Thymus (tissue), 14 donors: ENCODE measurements around the gene ZNF785. TPM values are rescaled to one million over a fixed set of nuclear protein-coding genes. Genes with fewer than 3 reads are reported as not detected.
"Not testable (repeated sequence)": the region's sequence is repeated elsewhere in the genome, so short reads cannot be mapped to it uniquely, and the experiment has no call there.

Experiments used
- DNase-seq, 9 donors: peaks; one replicate each; pipeline ENCODE4 v3.0.0-alpha.2; 2013; ENCODE audit warnings: low spot score in 9 of 9, low read depth in 6 of 9, missing footprints in 1 of 9
- H3K27ac ChIP-seq, 2 donors: one replicate each; pipeline ENCODE4 v1.5.1; 2013; ENCODE audit warnings: control low read depth in 1 of 2, low read depth in 1 of 2, low read length in 1 of 2, mild to moderate bottlenecking in 1 of 2, moderate library complexity in 1 of 2
- H3K27me3 ChIP-seq, 2 donors: one replicate each; pipeline ENCODE4 v1.5.1; 2013; ENCODE audit warnings: low read length in 1 of 2; ENCODE audit not compliant: control insufficient read depth in 2 of 2, insufficient read depth in 1 of 2
- H3K36me3 ChIP-seq, 2 donors: one replicate each; pipeline ENCODE4 v1.5.1; 2013; ENCODE audit warnings: low read length in 1 of 2, mild to moderate bottlenecking in 1 of 2, moderate library complexity in 1 of 2; ENCODE audit not compliant: control insufficient read depth in 2 of 2, insufficient read depth in 2 of 2
- H3K4me1 ChIP-seq, 2 donors: one replicate each; pipeline ENCODE4 v1.5.1; 2013; ENCODE audit warnings: low read length in 2 of 2; ENCODE audit not compliant: control insufficient read depth in 2 of 2, insufficient read depth in 2 of 2
- H3K4me3 ChIP-seq, 2 donors: one replicate each; pipeline ENCODE4 v1.5.1; 2013; ENCODE audit warnings: low read length in 2 of 2, control low read depth in 1 of 2, mild to moderate bottlenecking in 1 of 2
- H3K9me3 ChIP-seq, 2 donors: one replicate each; pipeline ENCODE4 v1.5.1; 2013; ENCODE audit warnings: low read length in 1 of 2, mild to moderate bottlenecking in 1 of 2; ENCODE audit not compliant: control insufficient read depth in 2 of 2, insufficient read depth in 1 of 2
- WGBS: extraction: QIAGEN DNeasy Blood & Tissue Kit; methylation state at CpG from one replicate; pipeline ENCODE4 v1.1.7; 2013; 5-methylcytosine and 5-hydroxymethylcytosine counted together
- long read RNA-seq, 10 donors: transcript quantifications; one replicate each; lab custom pipeline, GENCODE V29; 2026
- polyA plus RNA-seq: library from polyadenylated mRNA; stranded (reverse); fragments of 200-250 nt; gene quantifications from one replicate; pipeline ENCODE4 v1.2.3, GENCODE V29; 2013
- total RNA-seq: library from RNA; stranded (reverse); fragments of 120-200 nt; gene quantifications from one replicate; pipeline ENCODE4 v1.2.4, GENCODE V29; 2013
- donor health status: healthy.

ZNF785 gene
- total RNA-seq (5.0 TPM), polyA plus RNA-seq (7.8 TPM)
- long read RNA-seq, donor 1, result 0 reads
- long read RNA-seq, donor 2, result 0 reads
- long read RNA-seq, donor 3, result 0 reads
- long read RNA-seq, donor 4, partial matches to known transcripts, result 0 of 3 reads
- long read RNA-seq, donor 4, other reads (novel, unspliced or antisense), result 0 of 3 reads
- long read RNA-seq, donor 5, partial matches to known transcripts, result 0 of 3 reads
- long read RNA-seq, donor 5, other reads (novel, unspliced or antisense), result 0 of 3 reads
- long read RNA-seq, donor 6, partial matches to known transcripts, result 0 of 2 reads
- long read RNA-seq, donor 6, other reads (novel, unspliced or antisense), result 0 of 2 reads
- long read RNA-seq, donor 7, result 0 reads
- long read RNA-seq, donor 8, partial matches to known transcripts, result 0 of 1 reads
- long read RNA-seq, donor 8, other reads (novel, unspliced or antisense), result 0 of 1 reads
- long read RNA-seq, donor 9, partial matches to known transcripts, result 0 of 1 reads
- long read RNA-seq, donor 9, other reads (novel, unspliced or antisense), result 0 of 1 reads
- long read RNA-seq, donor 10, partial matches to known transcripts, result 0 of 1 reads
- long read RNA-seq, donor 10, other reads (novel, unspliced or antisense), result 0 of 1 reads

DNA sequence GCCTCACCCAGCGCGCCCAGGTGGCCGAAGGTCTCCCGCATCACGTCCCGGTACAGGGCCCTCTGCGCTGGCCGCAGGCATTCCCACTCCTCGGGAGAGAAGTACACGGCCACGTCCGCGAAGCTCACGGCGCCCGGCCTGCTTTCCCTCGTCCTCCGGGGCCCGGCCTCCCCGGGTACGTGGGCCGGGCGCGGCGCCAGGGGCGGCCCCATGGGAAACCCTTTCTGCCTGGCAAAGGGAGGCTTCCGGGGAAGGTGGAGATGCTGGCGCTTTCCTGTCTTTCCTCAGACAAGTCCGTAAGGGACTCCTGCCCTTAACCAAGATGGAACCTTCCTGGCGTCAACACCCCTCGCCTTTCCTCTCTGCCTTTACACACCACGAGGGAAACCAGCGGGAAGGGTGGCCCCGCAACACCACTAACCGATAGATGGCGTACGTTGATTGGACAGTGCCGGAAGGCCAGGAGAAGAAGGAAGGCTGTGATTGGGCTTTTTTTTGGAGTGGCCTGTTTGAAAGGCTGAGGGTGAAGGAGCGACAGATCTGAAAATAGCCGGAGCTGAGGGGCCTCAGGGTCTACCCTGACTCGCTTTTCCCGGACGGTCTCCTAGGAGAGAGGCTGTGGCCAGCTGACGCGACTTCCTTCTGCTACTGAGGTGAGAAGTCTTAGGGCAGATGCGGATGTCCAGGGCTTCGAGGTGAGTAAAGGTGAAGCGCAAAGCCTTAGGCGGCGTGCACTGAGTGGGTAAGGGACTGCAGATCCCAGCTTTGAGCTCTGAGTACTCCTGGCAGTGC is at the start of gene ZNF785:
TSS of gene ZNF785 (minus strand) at position 298 of the 792 bp plus-strand sequence. CDS start at position 212, 86 bp downstream.
- Histone ChIP-seq H3K27me3 (no peaks in the 10 kb centered on the region), H3K36me3 (peaks cover 23 to 34% of the 10 kb centered on the region in 2 donors), H3K9me3 (peaks cover 0 to 7% of the 10 kb centered on the region in 2 donors), H3K4me1 (peaks cover 2 to 18% of the 10 kb centered on the region in 2 donors), H3K4me3 (peak within 1 kb of the TSS; percentile 67 to 72), H3K27ac (peak within 1 kb of the TSS; percentile 58 to 78)
- under 1% methylated on average over 50 of the region's 50 CpGs for WGBS
- peak; percentile 87 to 99 (median 94) for DNase-seq

DNA sequence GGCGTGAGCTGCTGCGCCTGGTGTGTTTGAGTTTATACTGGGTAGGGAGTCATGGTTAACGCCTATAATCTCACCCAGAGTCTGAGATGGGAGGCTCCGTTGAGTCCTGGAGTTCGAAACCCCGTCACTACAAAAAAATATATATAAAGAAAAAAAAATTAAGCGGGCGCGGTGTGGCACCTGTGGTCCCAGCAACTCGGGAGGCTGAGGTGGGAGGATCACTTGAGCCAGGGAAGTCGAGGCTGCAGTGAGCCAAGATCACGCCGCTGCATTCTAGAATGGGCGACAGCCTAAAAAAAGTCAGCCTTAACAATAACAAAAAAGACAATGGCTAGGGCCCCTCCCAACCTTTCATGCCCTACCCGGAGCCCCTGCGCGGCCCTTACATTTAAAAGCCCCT is 48.0 kb upstream of the ZNF785 start:
- Histone ChIP-seq H3K36me3 (no peaks in the 10 kb centered on the region), H3K27me3 (no peaks in the 10 kb centered on the region), H3K4me1 (peaks cover 6 to 22% of the 10 kb centered on the region in 2 donors), H3K27ac (peak overlapping the region; percentile 50 to 82), H3K4me3 (peak overlapping the region; percentile 69 to 74), H3K9me3 (no peaks in the 10 kb centered on the region)
- 86% methylated on average over 17 of the region's 17 CpGs for WGBS
- DNase-seq, result no peak

DNA sequence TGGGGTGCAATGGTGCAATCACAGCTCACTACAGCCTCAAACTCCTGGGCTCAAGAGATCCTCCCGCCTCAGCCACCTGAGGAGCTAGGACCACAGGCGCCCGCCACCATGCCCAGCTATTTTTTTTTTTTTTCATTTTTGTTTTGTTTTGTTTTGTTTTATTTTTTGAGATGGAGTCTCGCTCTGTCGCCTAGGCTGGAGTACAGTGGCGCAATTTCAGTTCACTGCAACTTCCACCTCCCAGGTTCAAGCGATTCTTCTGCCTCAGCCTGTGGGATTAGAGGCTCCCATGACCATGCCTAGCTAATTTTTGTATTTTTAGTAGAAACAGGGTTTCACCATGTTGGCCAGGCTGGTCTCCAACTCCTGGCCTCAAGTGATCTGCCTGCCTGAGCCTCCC is 47.0 kb upstream of the ZNF785 start:
- not testable (repeated sequence) for H3K27ac ChIP-seq
- 98% methylated on average over 7 of the region's 7 CpGs for WGBS

DNA sequence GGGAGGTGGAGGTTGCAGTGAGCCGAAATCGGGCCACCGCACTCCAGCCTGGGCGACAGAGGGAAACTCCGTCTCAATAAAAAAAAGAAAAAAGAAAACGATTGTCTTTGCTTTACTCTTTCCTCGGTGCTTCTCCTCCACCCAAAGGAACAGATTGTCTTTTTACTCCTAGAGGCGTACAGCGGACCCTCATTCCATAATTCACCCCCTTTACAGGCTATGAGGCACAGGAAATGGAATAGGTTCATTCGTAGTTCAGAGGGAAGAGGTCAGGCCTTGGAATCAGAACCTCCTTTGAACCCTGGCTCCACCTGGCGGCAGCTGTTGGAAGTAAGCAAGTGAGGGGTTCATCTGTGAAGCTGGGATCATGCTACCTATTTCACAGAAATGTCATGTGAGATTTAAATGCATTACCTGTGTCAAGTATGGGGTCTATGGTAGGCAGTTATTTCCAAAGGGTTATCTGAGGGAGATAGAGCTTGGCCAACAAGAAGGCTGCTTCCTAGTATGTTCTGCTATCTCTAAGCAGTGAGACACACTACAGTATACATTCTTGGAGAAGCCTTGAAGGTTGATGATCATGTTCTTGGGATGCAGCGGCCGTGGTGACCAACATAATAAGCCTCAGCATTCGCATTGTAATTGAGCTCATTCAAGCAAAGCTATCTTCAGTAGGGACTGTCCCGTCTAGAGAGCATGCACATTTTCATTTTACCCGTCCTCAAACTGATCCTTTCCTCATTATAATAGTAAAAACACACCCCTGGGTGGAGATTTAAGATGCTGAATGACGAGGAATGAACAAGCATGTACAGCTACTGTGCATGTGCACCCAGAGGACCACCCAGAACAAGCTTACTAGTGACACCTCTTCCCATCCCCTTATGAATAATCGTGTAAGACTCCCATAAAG is 43.4 kb upstream of the ZNF785 start:
- DNase-seq, result peak in 8 of 9 donors; percentile 71 to 93 (median 86)
- peaks cover 0 to 10% of the 10 kb centered on the region in 2 donors for H3K9me3 ChIP-seq
- H3K27ac ChIP-seq, result no peak overlapping the region
- 40% methylated on average over 18 of the region's 18 CpGs for WGBS
- H3K27me3 ChIP-seq, result no peaks in the 10 kb centered on the region
- no peaks in the 10 kb centered on the region for H3K36me3 ChIP-seq
- peaks cover 5 to 16% of the 10 kb centered on the region in 2 donors for H3K4me1 ChIP-seq
- no peak overlapping the region for H3K4me3 ChIP-seq

More for the DNA sequence above, 47.0 kb upstream of the ZNF785 start:
- not testable (repeated sequence) for DNase-seq, H3K4me3 ChIP-seq, H3K36me3 ChIP-seq, H3K9me3 ChIP-seq, H3K27me3 ChIP-seq
- H3K4me1 ChIP-seq, result peaks cover 6 to 23% of the 10 kb centered on the region in 2 donors

DNA sequence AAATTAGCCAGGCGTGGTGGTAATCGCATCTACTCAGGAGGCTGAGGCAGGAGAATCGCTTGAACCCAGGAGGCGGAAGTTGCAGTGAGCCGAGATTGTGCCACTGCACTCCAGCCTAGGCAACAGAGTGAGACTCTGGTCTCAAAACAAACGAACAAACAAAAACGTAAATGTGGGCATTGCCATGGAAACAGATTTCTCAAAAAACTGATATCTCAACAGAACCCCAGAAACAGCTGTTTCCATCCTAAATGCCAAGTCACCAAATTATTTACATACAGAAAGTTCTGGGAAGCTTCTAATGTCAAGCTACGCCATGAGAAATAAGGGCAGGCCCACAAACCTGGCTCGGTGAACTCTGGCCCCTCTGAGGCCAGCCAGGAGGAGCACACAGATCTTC is 40.7 kb upstream of the ZNF785 start:
- H3K27ac ChIP-seq, result no peak overlapping the region
- 97% methylated on average over 9 of the region's 9 CpGs for WGBS
- H3K36me3 ChIP-seq, result no peaks in the 10 kb centered on the region
- no peak for DNase-seq
- H3K4me3 ChIP-seq, result no peak overlapping the region
- peaks cover 0 to 11% of the 10 kb centered on the region in 2 donors for H3K9me3 ChIP-seq
- no peaks in the 10 kb centered on the region for H3K27me3 ChIP-seq
- peaks cover 0 to 10% of the 10 kb centered on the region in 2 donors for H3K4me1 ChIP-seq

- H3K36me3 ChIP-seq, result no peaks in the 10 kb centered on the region
- H3K9me3 ChIP-seq, result peaks cover 0 to 11% of the 10 kb centered on the region in 2 donors
- no peak overlapping the region for H3K27ac ChIP-seq
- 82% methylated on average over 11 of the region's 11 CpGs for WGBS
- no peak overlapping the region for H3K4me3 ChIP-seq
- no peaks in the 10 kb centered on the region for H3K27me3 ChIP-seq
- H3K4me1 ChIP-seq, result peaks cover 0 to 3% of the 10 kb centered on the region in 2 donors
- DNase-seq, result no peak
Measured at GRCh38 chr16:30623536-30624283, 38.2 kb upstream of the ZNF785 start.

DNA sequence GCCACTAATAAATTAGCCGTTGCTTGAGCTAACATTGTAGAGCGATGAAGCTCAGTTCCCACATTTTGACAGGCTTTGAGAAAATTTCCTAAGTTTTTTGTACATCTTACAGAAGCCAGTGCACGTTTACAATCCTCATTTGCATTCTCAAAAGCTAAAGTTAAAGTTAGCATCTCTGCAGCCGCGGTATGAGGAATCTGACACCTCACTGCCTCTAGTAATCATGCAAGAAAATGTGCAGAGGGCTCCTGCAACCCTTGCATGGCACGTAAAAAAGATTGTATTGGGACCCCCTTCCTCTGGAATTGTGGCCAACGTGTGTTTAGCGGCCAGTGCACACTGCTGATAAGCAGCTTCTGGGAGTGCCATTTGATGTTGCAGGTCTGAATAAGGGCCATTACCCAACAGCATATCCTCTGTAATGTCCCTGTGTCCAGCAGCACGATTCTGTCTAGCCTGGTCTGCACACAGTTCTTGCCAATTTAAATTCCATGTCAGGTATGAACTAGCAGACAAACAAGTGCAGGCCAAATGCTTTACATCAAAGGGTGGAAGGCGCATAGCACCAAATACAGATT is 37.0 kb upstream of the ZNF785 start:
- peaks cover 0 to 11% of the 10 kb centered on the region in 2 donors for H3K9me3 ChIP-seq
- no peaks in the 10 kb centered on the region for H3K27me3 ChIP-seq
- H3K4me3 ChIP-seq, result no peak overlapping the region
- WGBS, result 79% methylated on average over 10 of the region's 10 CpGs
- no peak for DNase-seq
- no peaks in the 10 kb centered on the region for H3K4me1 ChIP-seq
- H3K36me3 ChIP-seq, result no peaks in the 10 kb centered on the region
- H3K27ac ChIP-seq, result no peak overlapping the region
